ENCODE measurements around the gene TUBB2A. TPM values are rescaled to one million over a fixed set of nuclear protein-coding genes. Genes with fewer than 3 reads are reported as not detected.

TUBB2A gene
- total and polyA plus RNA-seq, 2 of the 8 experiments (the other 6 are each of a cell fraction or from before 2014, with no cell fraction given): 315 to 330 TPM

DNA sequence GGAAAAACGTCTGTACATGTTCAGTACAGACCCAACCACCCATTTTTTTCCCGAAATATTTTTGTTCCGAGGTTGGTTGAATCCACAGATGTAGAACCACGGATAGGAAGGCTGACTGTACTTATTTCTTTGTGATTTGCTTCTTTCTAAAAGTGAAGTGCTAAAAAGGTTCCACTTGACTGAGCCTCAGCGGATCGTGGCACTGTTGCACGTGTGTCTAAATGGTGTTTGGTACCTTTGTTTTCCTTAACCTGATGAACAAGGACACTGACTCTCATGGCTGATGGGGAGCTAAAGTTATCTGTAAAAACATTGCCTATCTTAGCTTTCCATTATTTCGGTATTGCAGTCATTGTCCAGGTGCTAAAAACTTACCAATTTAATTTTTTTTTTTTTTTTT, 32.7 kb downstream of the TUBB2A start (continued):
- TF ChIP-seq, protein P1, sequence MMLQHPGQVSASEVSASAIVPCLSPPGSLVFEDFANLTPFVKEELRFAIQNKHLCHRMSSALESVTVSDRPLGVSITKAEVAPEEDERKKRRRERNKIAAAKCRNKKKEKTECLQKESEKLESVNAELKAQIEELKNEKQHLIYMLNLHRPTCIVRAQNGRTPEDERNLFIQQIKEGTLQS (IDR thresholded peaks at IDR 0.05; ENCODE audit: insufficient read depth, low read depth, low read length): no peak
- TF ChIP-seq, protein P2, sequence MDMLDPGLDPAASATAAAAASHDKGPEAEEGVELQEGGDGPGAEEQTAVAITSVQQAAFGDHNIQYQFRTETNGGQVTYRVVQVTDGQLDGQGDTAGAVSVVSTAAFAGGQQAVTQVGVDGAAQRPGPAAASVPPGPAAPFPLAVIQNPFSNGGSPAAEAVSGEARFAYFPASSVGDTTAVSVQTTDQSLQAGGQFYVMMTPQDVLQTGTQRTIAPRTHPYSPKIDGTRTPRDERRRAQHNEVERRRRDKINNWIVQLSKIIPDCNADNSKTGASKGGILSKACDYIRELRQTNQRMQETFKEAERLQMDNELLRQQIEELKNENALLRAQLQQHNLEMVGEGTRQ (IDR thresholded peaks at IDR 0.05; ENCODE audit: low read length): no peak
- TF ChIP-seq, protein P3, sequence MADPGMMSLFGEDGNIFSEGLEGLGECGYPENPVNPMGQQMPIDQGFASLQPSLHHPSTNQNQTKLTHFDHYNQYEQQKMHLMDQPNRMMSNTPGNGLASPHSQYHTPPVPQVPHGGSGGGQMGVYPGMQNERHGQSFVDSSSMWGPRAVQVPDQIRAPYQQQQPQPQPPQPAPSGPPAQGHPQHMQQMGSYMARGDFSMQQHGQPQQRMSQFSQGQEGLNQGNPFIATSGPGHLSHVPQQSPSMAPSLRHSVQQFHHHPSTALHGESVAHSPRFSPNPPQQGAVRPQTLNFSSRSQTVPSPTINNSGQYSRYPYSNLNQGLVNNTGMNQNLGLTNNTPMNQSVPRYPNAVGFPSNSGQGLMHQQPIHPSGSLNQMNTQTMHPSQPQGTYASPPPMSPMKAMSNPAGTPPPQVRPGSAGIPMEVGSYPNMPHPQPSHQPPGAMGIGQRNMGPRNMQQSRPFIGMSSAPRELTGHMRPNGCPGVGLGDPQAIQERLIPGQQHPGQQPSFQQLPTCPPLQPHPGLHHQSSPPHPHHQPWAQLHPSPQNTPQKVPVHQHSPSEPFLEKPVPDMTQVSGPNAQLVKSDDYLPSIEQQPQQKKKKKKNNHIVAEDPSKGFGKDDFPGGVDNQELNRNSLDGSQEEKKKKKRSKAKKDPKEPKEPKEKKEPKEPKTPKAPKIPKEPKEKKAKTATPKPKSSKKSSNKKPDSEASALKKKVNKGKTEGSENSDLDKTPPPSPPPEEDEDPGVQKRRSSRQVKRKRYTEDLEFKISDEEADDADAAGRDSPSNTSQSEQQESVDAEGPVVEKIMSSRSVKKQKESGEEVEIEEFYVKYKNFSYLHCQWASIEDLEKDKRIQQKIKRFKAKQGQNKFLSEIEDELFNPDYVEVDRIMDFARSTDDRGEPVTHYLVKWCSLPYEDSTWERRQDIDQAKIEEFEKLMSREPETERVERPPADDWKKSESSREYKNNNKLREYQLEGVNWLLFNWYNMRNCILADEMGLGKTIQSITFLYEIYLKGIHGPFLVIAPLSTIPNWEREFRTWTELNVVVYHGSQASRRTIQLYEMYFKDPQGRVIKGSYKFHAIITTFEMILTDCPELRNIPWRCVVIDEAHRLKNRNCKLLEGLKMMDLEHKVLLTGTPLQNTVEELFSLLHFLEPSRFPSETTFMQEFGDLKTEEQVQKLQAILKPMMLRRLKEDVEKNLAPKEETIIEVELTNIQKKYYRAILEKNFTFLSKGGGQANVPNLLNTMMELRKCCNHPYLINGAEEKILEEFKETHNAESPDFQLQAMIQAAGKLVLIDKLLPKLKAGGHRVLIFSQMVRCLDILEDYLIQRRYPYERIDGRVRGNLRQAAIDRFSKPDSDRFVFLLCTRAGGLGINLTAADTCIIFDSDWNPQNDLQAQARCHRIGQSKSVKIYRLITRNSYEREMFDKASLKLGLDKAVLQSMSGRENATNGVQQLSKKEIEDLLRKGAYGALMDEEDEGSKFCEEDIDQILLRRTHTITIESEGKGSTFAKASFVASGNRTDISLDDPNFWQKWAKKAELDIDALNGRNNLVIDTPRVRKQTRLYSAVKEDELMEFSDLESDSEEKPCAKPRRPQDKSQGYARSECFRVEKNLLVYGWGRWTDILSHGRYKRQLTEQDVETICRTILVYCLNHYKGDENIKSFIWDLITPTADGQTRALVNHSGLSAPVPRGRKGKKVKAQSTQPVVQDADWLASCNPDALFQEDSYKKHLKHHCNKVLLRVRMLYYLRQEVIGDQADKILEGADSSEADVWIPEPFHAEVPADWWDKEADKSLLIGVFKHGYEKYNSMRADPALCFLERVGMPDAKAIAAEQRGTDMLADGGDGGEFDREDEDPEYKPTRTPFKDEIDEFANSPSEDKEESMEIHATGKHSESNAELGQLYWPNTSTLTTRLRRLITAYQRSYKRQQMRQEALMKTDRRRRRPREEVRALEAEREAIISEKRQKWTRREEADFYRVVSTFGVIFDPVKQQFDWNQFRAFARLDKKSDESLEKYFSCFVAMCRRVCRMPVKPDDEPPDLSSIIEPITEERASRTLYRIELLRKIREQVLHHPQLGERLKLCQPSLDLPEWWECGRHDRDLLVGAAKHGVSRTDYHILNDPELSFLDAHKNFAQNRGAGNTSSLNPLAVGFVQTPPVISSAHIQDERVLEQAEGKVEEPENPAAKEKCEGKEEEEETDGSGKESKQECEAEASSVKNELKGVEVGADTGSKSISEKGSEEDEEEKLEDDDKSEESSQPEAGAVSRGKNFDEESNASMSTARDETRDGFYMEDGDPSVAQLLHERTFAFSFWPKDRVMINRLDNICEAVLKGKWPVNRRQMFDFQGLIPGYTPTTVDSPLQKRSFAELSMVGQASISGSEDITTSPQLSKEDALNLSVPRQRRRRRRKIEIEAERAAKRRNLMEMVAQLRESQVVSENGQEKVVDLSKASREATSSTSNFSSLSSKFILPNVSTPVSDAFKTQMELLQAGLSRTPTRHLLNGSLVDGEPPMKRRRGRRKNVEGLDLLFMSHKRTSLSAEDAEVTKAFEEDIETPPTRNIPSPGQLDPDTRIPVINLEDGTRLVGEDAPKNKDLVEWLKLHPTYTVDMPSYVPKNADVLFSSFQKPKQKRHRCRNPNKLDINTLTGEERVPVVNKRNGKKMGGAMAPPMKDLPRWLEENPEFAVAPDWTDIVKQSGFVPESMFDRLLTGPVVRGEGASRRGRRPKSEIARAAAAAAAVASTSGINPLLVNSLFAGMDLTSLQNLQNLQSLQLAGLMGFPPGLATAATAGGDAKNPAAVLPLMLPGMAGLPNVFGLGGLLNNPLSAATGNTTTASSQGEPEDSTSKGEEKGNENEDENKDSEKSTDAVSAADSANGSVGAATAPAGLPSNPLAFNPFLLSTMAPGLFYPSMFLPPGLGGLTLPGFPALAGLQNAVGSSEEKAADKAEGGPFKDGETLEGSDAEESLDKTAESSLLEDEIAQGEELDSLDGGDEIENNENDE (IDR thresholded peaks at IDR 0.05; ENCODE audit: insufficient replicate concordance, low read length): no peak
